PC-3 (cell line): ENCODE results near the gene ZC2HC1C. TPM values are rescaled to one million over a fixed set of nuclear protein-coding genes. Genes with fewer than 3 reads are reported as not detected.
A peak's percentile ranks its signal among the peaks of the same experiment; 100 is the strongest.
"Not testable (repeated sequence)": the region's sequence is repeated elsewhere in the genome, so short reads cannot be mapped to it uniquely, and the experiment has no call there.

Experiments used
- ATAC-seq: fragments of 200-7000 bp; cut with Tn5 transposase; 2 replicates; pipeline ENCODE4 v1.9.1; 2020; ENCODE audit warnings: mild to moderate bottlenecking, moderate library complexity
- BruUV-seq: library from RNA; stranded (reverse); fragments of 400-500 nt; replicated peaks from 2 replicates; lab custom pipeline; 2021; lab: Mats Ljungman, UMichigan
- CTCF ChIA-PET: fragments of 300-600 bp; sonication (Branson Sonifier 250); formaldehyde crosslinking; loops from one replicate; lab custom pipeline; 2022; ENCODE audit warnings: antibody characterized with exemption; lab: Charles Lee
- POLR2A ChIA-PET: fragments of 300-600 bp; sonication (Branson Sonifier 250); formaldehyde crosslinking; loops from one replicate; lab custom pipeline; 2022; ENCODE audit warnings: antibody characterized with exemption; ENCODE audit not compliant: unreplicated experiment; lab: Charles Lee
- DNase-seq: peaks from one replicate; pipeline ENCODE4 v3.0.0-alpha.2; 2015
- H2AFZ ChIP-seq: fragments of 300-600 bp; sonication (generic); 2 replicates; pipeline ENCODE4 v1.6.0; 2016; ENCODE audit warnings: antibody characterized with exemption, low read length
- H3F3A ChIP-seq: fragments of 300-600 bp; sonication (generic); one replicate; pipeline ENCODE4 v1.6.0; 2017; ENCODE audit warnings: antibody characterized with exemption, low read length, control low read depth, mild to moderate bottlenecking; ENCODE audit not compliant: unreplicated experiment
- H3K27ac ChIP-seq: fragments of 300-600 bp; sonication (generic); 2 replicates; pipeline ENCODE4 v1.5.1; 2016; ENCODE audit warnings: mild to moderate bottlenecking, low read length
- H3K27me3 ChIP-seq: fragments of 300-600 bp; sonication (generic); 2 replicates; pipeline ENCODE4 v1.6.1; 2016; ENCODE audit warnings: low read length, mixed read lengths
- H3K36me3 ChIP-seq: fragments of 300-600 bp; sonication (generic); 2 replicates; pipeline ENCODE4 v1.6.1; 2016; ENCODE audit warnings: low read depth, mixed run types, low read length, mixed read lengths
- H3K4me1 ChIP-seq: fragments of 300-600 bp; sonication (generic); 2 replicates; pipeline ENCODE4 v1.5.1; 2016; ENCODE audit warnings: low read length; ENCODE audit not compliant: insufficient read depth
- H3K4me2 ChIP-seq: fragments of 300-600 bp; sonication (generic); 2 replicates; pipeline ENCODE4 v1.6.0; 2016; ENCODE audit warnings: low read length
- H3K4me3 ChIP-seq: fragments of 300-600 bp; sonication (generic); 2 replicates; pipeline ENCODE4 v1.5.1; 2016; ENCODE audit warnings: mild to moderate bottlenecking, low read length, mixed read lengths
- H3K79me2 ChIP-seq: fragments of 300-600 bp; sonication (generic); 2 replicates; pipeline ENCODE4 v1.6.1; 2017; ENCODE audit warnings: low read length, mixed read lengths
- H3K9ac ChIP-seq: fragments of 300-600 bp; sonication (generic); 2 replicates; pipeline ENCODE4 v1.6.0; 2016; ENCODE audit warnings: mild to moderate bottlenecking, low read length
- H3K9me2 ChIP-seq: fragments of 300-600 bp; sonication (generic); replicated peaks from 2 replicates; pipeline ENCODE4 v1.6.1; 2016; ENCODE audit warnings: mixed run types, low read length, mixed read lengths
- H3K9me3 ChIP-seq: fragments of 300-600 bp; sonication (generic); 2 replicates; pipeline ENCODE4 v1.6.1; 2016; ENCODE audit warnings: low read length, mixed read lengths
- H4K20me1 ChIP-seq: fragments of 300-600 bp; sonication (generic); 2 replicates; pipeline ENCODE4 v1.6.1; 2016; ENCODE audit warnings: low read length, mixed read lengths
- EZH2 ChIP-seq: fragments of 300-600 bp; sonication (generic); IDR thresholded peaks from one replicate; pipeline ENCODE4 v1.6.1; 2017; ENCODE audit warnings: antibody characterized with exemption, mild to moderate bottlenecking, low read length; ENCODE audit not compliant: unreplicated experiment
- EZH2phosphoT487 ChIP-seq: fragments of 300-600 bp; sonication (generic); IDR thresholded peaks from 2 replicates; pipeline ENCODE4 v1.6.1; 2018; ENCODE audit warnings: mild to moderate bottlenecking, antibody characterized with exemption, low read length, borderline replicate concordance
- intact Hi-C: fragments of 100-400 bp; cut with micrococcal nuclease; formaldehyde crosslinking; loops from 2 replicates; pipeline ENCODE4 v1.9.0; 2023
- total RNA-seq: library from RNA; depleted of rRNA; stranded (reverse); fragments of >200 nt; gene quantifications from 2 replicates; pipeline ENCODE4 v1.2.3, GENCODE V29; 2014
- TF ChIP-seq, protein P1 (sequence below): fragments of 300-600 bp; sonication (generic); conservative IDR thresholded peaks from 2 replicates; pipeline ENCODE4 v1.5.1; 2017; ENCODE audit warnings: antibody characterized with exemption, low read depth, mild to moderate bottlenecking, low read length

The ZC2HC1C gene
- total RNA-seq, 1 experiment from 2014 or later = 3.4 TPM

DNA sequence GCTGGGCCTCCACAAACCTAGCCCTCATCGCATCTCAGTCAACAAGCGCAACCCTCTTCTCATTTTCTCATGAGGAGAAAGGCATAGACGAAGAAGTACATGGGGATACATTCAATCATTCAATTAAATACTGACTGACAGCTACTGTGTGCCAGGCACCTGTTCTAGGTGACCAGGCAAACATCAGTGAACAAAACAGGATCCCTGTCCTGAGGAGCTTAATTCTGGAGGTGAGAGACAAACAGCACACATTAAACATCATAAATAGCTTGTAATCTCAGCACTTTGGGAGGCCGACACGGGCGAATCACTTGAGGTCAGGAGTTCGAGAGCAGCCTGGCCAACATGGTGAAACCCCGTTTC lies 5.3 kb upstream of the ZC2HC1C start:
- H3K4me1 ChIP-seq = peaks cover 20% of the 10 kb centered on the region
- TF ChIP-seq EZH2phosphoT487 (no peak), EZH2 (no peak)
- TF ChIP-seq, protein P1, sequence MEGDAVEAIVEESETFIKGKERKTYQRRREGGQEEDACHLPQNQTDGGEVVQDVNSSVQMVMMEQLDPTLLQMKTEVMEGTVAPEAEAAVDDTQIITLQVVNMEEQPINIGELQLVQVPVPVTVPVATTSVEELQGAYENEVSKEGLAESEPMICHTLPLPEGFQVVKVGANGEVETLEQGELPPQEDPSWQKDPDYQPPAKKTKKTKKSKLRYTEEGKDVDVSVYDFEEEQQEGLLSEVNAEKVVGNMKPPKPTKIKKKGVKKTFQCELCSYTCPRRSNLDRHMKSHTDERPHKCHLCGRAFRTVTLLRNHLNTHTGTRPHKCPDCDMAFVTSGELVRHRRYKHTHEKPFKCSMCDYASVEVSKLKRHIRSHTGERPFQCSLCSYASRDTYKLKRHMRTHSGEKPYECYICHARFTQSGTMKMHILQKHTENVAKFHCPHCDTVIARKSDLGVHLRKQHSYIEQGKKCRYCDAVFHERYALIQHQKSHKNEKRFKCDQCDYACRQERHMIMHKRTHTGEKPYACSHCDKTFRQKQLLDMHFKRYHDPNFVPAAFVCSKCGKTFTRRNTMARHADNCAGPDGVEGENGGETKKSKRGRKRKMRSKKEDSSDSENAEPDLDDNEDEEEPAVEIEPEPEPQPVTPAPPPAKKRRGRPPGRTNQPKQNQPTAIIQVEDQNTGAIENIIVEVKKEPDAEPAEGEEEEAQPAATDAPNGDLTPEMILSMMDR = no peak
- CTCF ChIA-PET = interaction anchor here (0.7 kb wide), 1 partner anchor 108 kb away, joined by 3 read pairs; no protein-coding TSS in a partner anchor
- H3K4me3 ChIP-seq = peak overlapping the region; percentile 78
- H2AFZ ChIP-seq = peak overlapping the region; percentile 88
- H3K4me2 ChIP-seq = peak overlapping the region; percentile 93
- POLR2A ChIA-PET = interaction anchor here (0.7 kb wide), 1 partner anchor 487 kb away, joined by 4 read pairs; no protein-coding TSS in a partner anchor
- H3F3A ChIP-seq = no peaks in the 10 kb centered on the region
- H3K9ac ChIP-seq = peak overlapping the region; percentile 87; the same call in 1 of the 2 replicates
- H3K27ac ChIP-seq = no peak overlapping the region
- no peaks in the 10 kb centered on the region for H3K27me3 ChIP-seq
- peaks cover 13% of the 10 kb centered on the region for H3K36me3 ChIP-seq
- DNase-seq (no peak), ATAC-seq (peak; percentile 2; the same call in 1 of the 2 replicates)
- intact Hi-C loops = loop anchor here (5.0 kb wide), 2 partner anchors 62 to 77 kb away; partner anchors contain the start of gene EIF2B2
- no peaks in the 10 kb centered on the region for H3K9me3 ChIP-seq
- H3K9me2 ChIP-seq = no peaks in the 10 kb centered on the region
- H3K79me2 ChIP-seq = peaks cover 31% of the 10 kb centered on the region
- no peaks in the 10 kb centered on the region for H4K20me1 ChIP-seq
- BruUV-seq = no TSS peak

DNA sequence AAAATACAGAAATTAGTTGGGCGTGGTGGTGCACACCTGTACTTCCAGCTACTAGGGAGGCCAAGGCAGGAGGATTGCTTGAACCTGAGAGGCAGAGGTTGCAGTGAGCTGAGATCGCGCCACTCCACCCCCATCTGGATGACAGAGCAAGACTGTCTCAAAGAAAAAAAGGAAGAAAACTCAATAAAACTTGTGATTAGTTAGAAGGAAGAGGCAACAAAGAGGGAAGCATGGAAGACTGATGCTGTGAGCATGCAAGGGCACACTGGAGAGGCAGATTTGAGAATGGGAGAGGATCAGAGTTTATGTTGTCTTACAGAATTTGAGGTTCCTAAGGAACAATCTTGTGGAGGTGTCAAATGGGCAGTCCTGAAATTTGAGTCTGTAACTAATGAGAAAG lies 2.8 kb upstream of the ZC2HC1C start:
- no peaks in the 10 kb centered on the region for H4K20me1 ChIP-seq
- H3K4me2 ChIP-seq = no peak overlapping the region
- H3K9me2 ChIP-seq = no peaks in the 10 kb centered on the region
- TF ChIP-seq EZH2 (no peak), EZH2phosphoT487 (no peak)
- TF ChIP-seq, protein P1 = no peak
- ATAC-seq (no peak), DNase-seq (no peak)
- intact Hi-C loops = no loop called here
- H2AFZ ChIP-seq = no peak overlapping the region
- H3K9me3 ChIP-seq = no peaks in the 10 kb centered on the region
- ChIA-PET POLR2A (interaction anchor here (0.7 kb wide), 1 partner anchor 20 kb away, joined by 6 read pairs; no protein-coding TSS in a partner anchor), CTCF (no interaction called here)
- H3F3A ChIP-seq = no peaks in the 10 kb centered on the region
- no peak overlapping the region for H3K4me3 ChIP-seq
- no peak overlapping the region for H3K9ac ChIP-seq
- H3K36me3 ChIP-seq = no peaks in the 10 kb centered on the region
- no TSS peak for BruUV-seq
- H3K27me3 ChIP-seq = no peaks in the 10 kb centered on the region
- no peak overlapping the region for H3K27ac ChIP-seq
- peaks cover 26% of the 10 kb centered on the region for H3K4me1 ChIP-seq
- peaks cover 24% of the 10 kb centered on the region for H3K79me2 ChIP-seq

DNA sequence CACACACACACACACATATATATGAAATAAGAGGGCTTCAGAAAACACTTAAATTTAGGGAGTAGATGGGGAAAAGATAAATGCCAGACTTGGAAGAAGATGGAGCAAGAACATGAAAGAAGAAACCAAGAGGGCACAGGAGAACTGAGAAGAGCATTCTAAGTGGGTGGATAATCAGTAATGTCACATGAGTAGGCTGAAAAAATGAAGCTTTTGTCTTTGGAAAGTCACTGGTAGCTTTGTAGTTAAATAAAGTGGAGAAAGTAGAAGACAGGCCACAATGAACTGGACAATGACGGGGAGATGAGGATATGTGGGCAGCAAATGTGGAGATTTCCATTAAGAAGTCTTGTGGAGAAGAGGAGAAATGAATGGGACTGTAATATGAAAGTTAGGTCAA lies 2.2 kb upstream of the ZC2HC1C start:
- H3K9me3 ChIP-seq = no peaks in the 10 kb centered on the region
- intact Hi-C loops = no loop called here
- H3F3A ChIP-seq = no peaks in the 10 kb centered on the region
- ATAC-seq = no peak
- no peak for DNase-seq
- H3K4me3 ChIP-seq = no peak overlapping the region
- POLR2A ChIA-PET = no interaction called here
- H3K9ac ChIP-seq = no peak overlapping the region
- TF ChIP-seq, protein P1 = no peak
- TF ChIP-seq EZH2phosphoT487 = no peak
- TF ChIP-seq EZH2 = no peak
- no TSS peak for BruUV-seq
- peaks cover 26% of the 10 kb centered on the region for H3K4me1 ChIP-seq
- no peaks in the 10 kb centered on the region for H3K27me3 ChIP-seq
- H3K9me2 ChIP-seq = no peaks in the 10 kb centered on the region
- no peaks in the 10 kb centered on the region for H4K20me1 ChIP-seq
- no peak overlapping the region for H2AFZ ChIP-seq
- CTCF ChIA-PET = no interaction called here
- peak overlapping the region; percentile 97; the same call in 1 of the 2 replicates for H3K4me2 ChIP-seq
- peaks cover 23% of the 10 kb centered on the region for H3K79me2 ChIP-seq
- no peak overlapping the region for H3K27ac ChIP-seq
- no peaks in the 10 kb centered on the region for H3K36me3 ChIP-seq

DNA sequence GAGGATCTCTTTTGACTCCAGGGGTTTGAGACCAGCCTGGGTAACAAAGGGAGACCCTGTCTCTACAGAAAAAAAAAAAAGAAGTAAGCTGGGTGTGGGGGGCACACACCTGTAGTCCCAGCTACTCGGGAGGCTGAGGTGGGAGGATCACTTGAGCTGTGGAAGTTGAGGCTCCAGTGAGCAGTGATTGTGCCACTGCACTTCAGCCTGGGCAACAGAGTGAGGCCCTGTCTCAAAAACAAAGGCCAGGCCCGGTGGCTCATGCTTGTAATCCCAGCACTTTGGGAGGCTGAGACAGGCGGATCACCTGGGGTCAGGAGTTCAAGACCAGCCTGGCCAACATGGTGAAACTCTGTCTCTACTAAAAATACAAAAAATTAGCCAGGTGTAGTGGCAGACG lies 1.7 kb upstream of the ZC2HC1C start:
- peaks cover 18% of the 10 kb centered on the region for H3K79me2 ChIP-seq
- H3K36me3 ChIP-seq, intact Hi-C loops, H3K27ac ChIP-seq, H3K9ac ChIP-seq, H4K20me1 ChIP-seq, H3K9me3 ChIP-seq, DNase-seq, POLR2A ChIA-PET, H3K9me2 ChIP-seq, H3F3A ChIP-seq, ATAC-seq, H2AFZ ChIP-seq, H3K27me3 ChIP-seq, BruUV-seq: not testable (repeated sequence)
- H3K4me1 ChIP-seq = peaks cover 24% of the 10 kb centered on the region
- peak overlapping the region; percentile 97 for H3K4me2 ChIP-seq
- H3K4me3 ChIP-seq = peak overlapping the region; percentile 74
- CTCF ChIA-PET = interaction anchor here (0.6 kb wide), 1 partner anchor 168 kb away, joined by 3 read pairs; no protein-coding TSS in a partner anchor
